ENCODE results near the gene SNRNP200. TPM values are rescaled to one million over a fixed set of nuclear protein-coding genes. Genes with fewer than 3 reads are reported as not detected.

The SNRNP200 gene
- total and polyA plus RNA-seq, 2 donors from 2014 or later = 46.7 to 118 TPM

- Histone ChIP-seq H3K4me1 (ENCODE audit: control insufficient read depth in 2 of 3, insufficient read depth in 2 of 3, low read depth in 1 of 3, low read length in 3 of 3) (peaks cover 0 to 7% (median 0%) of the 10 kb centered on the region in 3 donors), H3K4me3 (ENCODE audit: low read length in 3 of 3) (peak within 1 kb of the TSS; percentile 46 to 61 (median 53)), H3K9me3 (ENCODE audit: control insufficient read depth in 2 of 3, insufficient read depth in 1 of 3, low read length in 3 of 3) (no peaks in the 10 kb centered on the region), H3K27ac (ENCODE audit: low read depth in 2 of 2, low read length in 2 of 2) (no peak within 1 kb of the TSS), H3K9ac (ENCODE audit: low read length in 3 of 3) (peak within 1 kb of the TSS in 2 of 3 donors; percentile 3 to 47), H3K27me3 (ENCODE audit: control insufficient read depth, insufficient read depth, low read length) (peaks cover 13% of the 10 kb centered on the region), H3K36me3 (ENCODE audit: control insufficient read depth in 2 of 3, insufficient read depth in 3 of 3, low read length in 3 of 3) (no peaks in the 10 kb centered on the region)
- no peak for TF ChIP-seq CTCF (IDR thresholded peaks at IDR 0.05; ENCODE audit: borderline replicate concordance, extremely low read depth, insufficient read depth)
- FAIRE-seq (no peak), DNase-seq (peak in 4 of 5 donors; percentile 45 to 66 (median 49))
- intact Hi-C loops (cut with DNase I) = no loop called here
These were observed 19.9 kb upstream of the SNRNP200 start, which contains the start of gene ITPRIPL1 for GRCh38 chr2:96325041-96325883. Gene ITPRIPL1 (plus strand): TSS chr2:96325317. CDS start chr2:96325840, 523 bp downstream.

GRCh38 chr2:96324721-96325040 lies 19.3 kb upstream of the SNRNP200 start:
- Histone ChIP-seq H3K27me3 (ENCODE audit: control insufficient read depth, insufficient read depth, low read length) (peaks cover 13% of the 10 kb centered on the region), H3K9ac (ENCODE audit: low read length in 3 of 3) (no peak overlapping the region), H3K4me1 (ENCODE audit: control insufficient read depth in 2 of 3, insufficient read depth in 2 of 3, low read depth in 1 of 3, low read length in 3 of 3) (peaks cover 0 to 7% (median 0%) of the 10 kb centered on the region in 3 donors), H3K9me3 (ENCODE audit: control insufficient read depth in 2 of 3, insufficient read depth in 1 of 3, low read length in 3 of 3) (no peaks in the 10 kb centered on the region), H3K36me3 (ENCODE audit: control insufficient read depth in 2 of 3, insufficient read depth in 3 of 3, low read length in 3 of 3) (no peaks in the 10 kb centered on the region), H3K27ac (ENCODE audit: low read depth in 2 of 2, low read length in 2 of 2) (no peak overlapping the region), H3K4me3 (ENCODE audit: low read length in 3 of 3) (peak overlapping the region; percentile 17 to 61 (median 46))
- intact Hi-C loops (cut with DNase I) = no loop called here
- TF ChIP-seq CTCF (IDR thresholded peaks at IDR 0.05; ENCODE audit: borderline replicate concordance, extremely low read depth, insufficient read depth) = no peak
- no peak for FAIRE-seq
- DNase-seq = no peak

DNA sequence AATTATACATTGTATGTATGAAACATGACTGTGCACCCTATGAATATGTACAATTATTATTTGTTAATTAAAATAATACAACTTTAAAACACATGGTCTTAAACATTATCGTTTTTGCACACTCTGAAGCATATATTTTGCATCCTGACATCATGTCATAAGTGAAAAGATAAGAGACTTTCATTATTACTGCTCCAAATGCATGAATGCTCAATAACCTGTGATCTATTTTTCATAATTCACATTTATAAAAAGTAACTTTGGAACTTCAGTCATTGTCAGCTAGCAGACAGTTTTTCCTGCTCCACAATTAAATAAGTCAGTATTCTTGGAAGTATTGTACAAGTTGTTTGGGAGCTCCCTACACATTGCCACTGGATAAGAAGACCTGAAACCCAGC lies 18.5 kb upstream of the SNRNP200 start:
- H3K4me3 ChIP-seq (ENCODE audit: low read length in 3 of 3) = no peak overlapping the region
- H3K4me1 ChIP-seq (ENCODE audit: control insufficient read depth in 2 of 3, insufficient read depth in 2 of 3, low read depth in 1 of 3, low read length in 3 of 3) = peaks cover 0 to 7% (median 0%) of the 10 kb centered on the region in 3 donors
- FAIRE-seq (no peak), DNase-seq (no peak)
- peaks cover 13% of the 10 kb centered on the region for H3K27me3 ChIP-seq (ENCODE audit: control insufficient read depth, insufficient read depth, low read length)
- no peaks in the 10 kb centered on the region for H3K9me3 ChIP-seq (ENCODE audit: control insufficient read depth in 2 of 3, insufficient read depth in 1 of 3, low read length in 3 of 3)
- H3K9ac ChIP-seq (ENCODE audit: low read length in 3 of 3) = no peak overlapping the region
- no peak for TF ChIP-seq CTCF (IDR thresholded peaks at IDR 0.05; ENCODE audit: borderline replicate concordance, extremely low read depth, insufficient read depth)
- H3K36me3 ChIP-seq (ENCODE audit: control insufficient read depth in 2 of 3, insufficient read depth in 3 of 3, low read length in 3 of 3) = no peaks in the 10 kb centered on the region
- H3K27ac ChIP-seq (ENCODE audit: low read depth in 2 of 2, low read length in 2 of 2) = no peak overlapping the region
- intact Hi-C loops (cut with DNase I) = no loop called here

Data from kidney (tissue), 14 donors.